HCT116 (cell line): ENCODE results near the gene EIF3B.

Experiments used
- CEBPB ChIP-seq: IDR thresholded peaks from 2 replicates; pipeline ENCODE4 v1.6.1; 2012; ENCODE audit warnings: low read depth
- CTCF ChIP-seq, 3 experiments: fragments of 200-600 bp in 1 of 3; sonication (generic) in 1 of 3; IDR thresholded peaks in 2 of 3; conservative IDR thresholded peaks in 1 of 3; 2 replicates each; pipeline ENCODE4 v1.5.1; 2012 to 2017; ENCODE audit warnings: low read depth in 2 of 3, low read length in 2 of 3, antibody characterized with exemption in 1 of 3, borderline replicate concordance in 1 of 3, control low read depth in 1 of 3, mild to moderate bottlenecking in 1 of 3, mixed read lengths in 1 of 3, mixed run types in 1 of 3, moderate library complexity in 1 of 3; ENCODE audit not compliant: insufficient read depth in 1 of 3
- EGR1 ChIP-seq: IDR thresholded peaks from 2 replicates; pipeline ENCODE4 v1.6.1; 2012; ENCODE audit warnings: low read depth
- EZH2 ChIP-seq: fragments of 200-600 bp; sonication (generic); IDR thresholded peaks from 2 replicates; pipeline ENCODE4 v1.6.1; 2017; ENCODE audit warnings: antibody characterized with exemption, mixed run types
- EZH2phosphoT487 ChIP-seq: fragments of 200-600 bp; IDR thresholded peaks from 2 replicates; pipeline ENCODE4 v1.6.1; 2018; ENCODE audit warnings: antibody characterized with exemption, borderline replicate concordance
- FOSL1 ChIP-seq: IDR thresholded peaks from 2 replicates; pipeline ENCODE4 v1.6.1; 2012; ENCODE audit warnings: low read depth
- POLR2A ChIP-seq: IDR thresholded peaks from 2 replicates; pipeline ENCODE4 v1.7.0; 2011; ENCODE audit warnings: borderline replicate concordance; ENCODE audit not compliant: insufficient read depth, insufficient read length; ENCODE audit errors: extremely low read depth
- POLR2AphosphoS5 ChIP-seq: IDR thresholded peaks from 2 replicates; pipeline ENCODE4 v1.6.1; 2011; ENCODE audit warnings: mild to moderate bottlenecking, low read depth, low read length, moderate library complexity
- SIN3A ChIP-seq: IDR thresholded peaks from 2 replicates; pipeline ENCODE4 v1.6.1; 2012; ENCODE audit warnings: low read depth
- SP1 ChIP-seq: IDR thresholded peaks from 2 replicates; pipeline ENCODE4 v1.6.1; 2012; ENCODE audit warnings: low read depth
- ZBTB33 ChIP-seq: IDR thresholded peaks from 2 replicates; pipeline ENCODE4 v1.6.1; 2011; ENCODE audit warnings: mild to moderate bottlenecking, low read length, moderate library complexity; ENCODE audit not compliant: insufficient replicate concordance; ENCODE audit errors: extremely low read depth
- ZFX ChIP-seq: fragments of 450-650 bp; IDR thresholded peaks from 2 replicates; pipeline ENCODE4 v1.6.1; 2017
- ZNF274 ChIP-seq: fragments of 200-500 bp; sonication (Bioruptor generic); IDR thresholded peaks from 2 replicates; pipeline ENCODE4 v1.6.1; 2014; ENCODE audit warnings: mild to moderate bottlenecking, low read depth, low read length, inconsistent platforms

- TF ChIP-seq CTCF (IDR thresholded peaks at IDR 0.05 in 2 of 3, conservative IDR thresholded peaks at IDR 0.05 in 1 of 3; ENCODE audit: borderline replicate concordance in 1 of 3, insufficient read depth in 1 of 3, low read depth in 2 of 3, low read length in 2 of 3) (no peak), ZFX (no peak), ZNF274 (no peak), EZH2 (no peak), ZBTB33 (no peak), FOSL1 (no peak), EZH2phosphoT487 (no peak), POLR2A (no peak), SP1 (no peak), EGR1 (no peak), SIN3A (no peak), POLR2AphosphoS5 (no peak), CEBPB (no peak)
Observed at GRCh38 chr7:2379821-2380450, 25.3 kb downstream of the EIF3B start.
